ENCODE measurements around the gene RUFY2. TPM values are rescaled to one million over a fixed set of nuclear protein-coding genes. Genes with fewer than 3 reads are reported as not detected.

RUFY2 gene
- total and polyA plus RNA-seq, 4 donors, result 1.6 to 11.2 (median 7.7) TPM

GRCh38 chr10:68440898-68441297 is 33.8 kb upstream of the RUFY2 start:
- 94% methylated on average over 3 of the region's 3 CpGs for WGBS
- H3K4me1 ChIP-seq (ENCODE audit: control insufficient read depth in 4 of 4, insufficient read depth in 4 of 4, low read length in 3 of 4), result no peaks in the 10 kb centered on the region
- TF ChIP-seq CTCF (IDR thresholded peaks at IDR 0.05; ENCODE audit: low read depth, low read length, missing input control) (no peak), SP1 (IDR thresholded peaks at IDR 0.05) (no peak), FOXA1 (IDR thresholded peaks at IDR 0.05) (no peak), TAF1 (conservative IDR thresholded peaks at IDR 0.05) (no peak), FOXA2 (IDR thresholded peaks at IDR 0.05) (no peak), EGR1 (IDR thresholded peaks at IDR 0.05; ENCODE audit: low read depth in 2 of 2) (no peak), REST (IDR thresholded peaks at IDR 0.05) (no peak), JUND (IDR thresholded peaks at IDR 0.05) (no peak), NR2F2 (IDR thresholded peaks at IDR 0.05) (no peak), YY1 (IDR thresholded peaks at IDR 0.05) (no peak), RXRA (IDR thresholded peaks at IDR 0.05) (no peak)

GRCh38 chr10:68435803-68436202 is 28.7 kb upstream of the RUFY2 start:
- Histone ChIP-seq H3K4me1 (ENCODE audit: control insufficient read depth in 4 of 4, insufficient read depth in 4 of 4, low read length in 3 of 4) (no peaks in the 10 kb centered on the region), H3K9ac (ENCODE audit: low read depth in 1 of 2, low read length in 2 of 2) (no peak overlapping the region), H3K27me3 (ENCODE audit: control insufficient read depth in 4 of 4, insufficient read depth in 4 of 4, low read length in 3 of 4) (no peaks in the 10 kb centered on the region), H3K9me3 (ENCODE audit: control insufficient read depth in 4 of 4, low read length in 3 of 4) (no peaks in the 10 kb centered on the region), H3K27ac (ENCODE audit: low read depth in 1 of 2, low read length in 2 of 2) (no peak overlapping the region), H3K36me3 (ENCODE audit: control insufficient read depth in 4 of 4, insufficient read depth in 3 of 4, low read depth in 1 of 4, low read length in 3 of 4) (peaks cover 0 to 3% (median 1%) of the 10 kb centered on the region in 4 donors), H3K4me3 (ENCODE audit: low read depth in 1 of 3, low read length in 3 of 3) (no peak overlapping the region)
- TF ChIP-seq JUND (IDR thresholded peaks at IDR 0.05) (no peak), SP1 (IDR thresholded peaks at IDR 0.05) (no peak), RXRA (IDR thresholded peaks at IDR 0.05) (no peak), NR2F2 (IDR thresholded peaks at IDR 0.05) (no peak), RAD21 (IDR thresholded peaks at IDR 0.05) (no peak), ZBTB33 (IDR thresholded peaks at IDR 0.05) (no peak), YY1 (IDR thresholded peaks at IDR 0.05) (no peak), GABPA (IDR thresholded peaks at IDR 0.05 in 1 of 2, conservative IDR thresholded peaks at IDR 0.05 in 1 of 2) (no peak), MAX (IDR thresholded peaks at IDR 0.05) (no peak), EGR1 (IDR thresholded peaks at IDR 0.05; ENCODE audit: low read depth in 2 of 2) (no peak), ATF3 (IDR thresholded peaks at IDR 0.05) (no peak)
- DNase-seq (ENCODE audit: low spot score), result no peak

More at GRCh38 chr10:68440898-68441297, 33.8 kb upstream of the RUFY2 start:
- no peak overlapping the region for H3K27ac ChIP-seq (ENCODE audit: low read depth in 1 of 2, low read length in 2 of 2)
- H3K9me3 ChIP-seq (ENCODE audit: control insufficient read depth in 4 of 4, low read length in 3 of 4), result no peaks in the 10 kb centered on the region
- peaks cover 0 to 7% (median 2%) of the 10 kb centered on the region in 4 donors for H3K36me3 ChIP-seq (ENCODE audit: control insufficient read depth in 4 of 4, insufficient read depth in 3 of 4, low read depth in 1 of 4, low read length in 3 of 4)
- H3K9ac ChIP-seq (ENCODE audit: low read depth in 1 of 2, low read length in 2 of 2), result no peak overlapping the region
- DNase-seq (ENCODE audit: low spot score), result no peak
- no peak overlapping the region for H3K4me3 ChIP-seq (ENCODE audit: low read depth in 1 of 3, low read length in 3 of 3)
- H3K27me3 ChIP-seq (ENCODE audit: control insufficient read depth in 4 of 4, insufficient read depth in 4 of 4, low read length in 3 of 4), result no peaks in the 10 kb centered on the region

All from liver (tissue), 9 donors.